Osteoblast (primary cell): ENCODE results near the gene TIMP1. TPM values are rescaled to one million over a fixed set of nuclear protein-coding genes. Genes with fewer than 3 reads are reported as not detected.

ENCODE experiments used
- DNase-seq: peaks from one replicate; pipeline ENCODE4 v3.0.0; 2011; ENCODE audit warnings: low spot score, mixed read lengths; ENCODE audit not compliant: insufficient read length; ENCODE audit errors: missing footprints
- H2AFZ ChIP-seq: 2 replicates; pipeline ENCODE4 v1.6.0; 2011; ENCODE audit warnings: mild to moderate bottlenecking, low read length
- H3K27ac ChIP-seq: 2 replicates; pipeline ENCODE4 v1.5.1; 2011; ENCODE audit warnings: mild to moderate bottlenecking, low read depth, low read length, moderate library complexity
- H3K27me3 ChIP-seq: 2 replicates; pipeline ENCODE4 v1.6.0; 2012; ENCODE audit warnings: mild to moderate bottlenecking, control low read depth, inconsistent platforms, low read length, moderate library complexity; ENCODE audit not compliant: insufficient read depth
- H3K36me3 ChIP-seq: 2 replicates; pipeline ENCODE4 v1.5.1; 2011; ENCODE audit warnings: mild to moderate bottlenecking, low read length, control low read depth, moderate library complexity; ENCODE audit not compliant: insufficient read depth
- H3K4me1 ChIP-seq: 2 replicates; pipeline ENCODE4 v1.5.1; 2011; ENCODE audit warnings: mild to moderate bottlenecking, low read length, control low read depth, moderate library complexity; ENCODE audit not compliant: insufficient read depth
- H3K4me2 ChIP-seq: 2 replicates; pipeline ENCODE4 v1.6.0; 2011; ENCODE audit warnings: mild to moderate bottlenecking, low read length; ENCODE audit not compliant: insufficient read depth
- H3K4me3 ChIP-seq: fragments of 200-600 bp; sonication (generic); 3 replicates; pipeline ENCODE4 v1.5.1; 2012; ENCODE audit warnings: mild to moderate bottlenecking, low read length, inconsistent platforms; ENCODE audit not compliant: insufficient read depth
- H3K79me2 ChIP-seq: 2 replicates; pipeline ENCODE4 v1.6.0; 2012; ENCODE audit warnings: mild to moderate bottlenecking, low read length, control low read depth, inconsistent platforms; ENCODE audit not compliant: insufficient read depth
- H3K9me3 ChIP-seq: 2 replicates; pipeline ENCODE4 v1.5.1; 2011; ENCODE audit warnings: low read depth, low read length, control low read depth
- H4K20me1 ChIP-seq: 2 replicates; pipeline ENCODE4 v1.6.0; 2012; ENCODE audit warnings: mild to moderate bottlenecking, low read length, control low read depth; ENCODE audit not compliant: insufficient read depth
- CTCF ChIP-seq: IDR thresholded peaks from 2 replicates; pipeline ENCODE4 v1.5.1; 2011; ENCODE audit warnings: mild to moderate bottlenecking, low read depth, low read length, moderate library complexity; ENCODE audit errors: extremely low read depth
- total RNA-seq: library from RNA; depleted of rRNA; stranded (reverse); fragments of >200 nt; gene quantifications from 2 replicates; pipeline ENCODE4 v1.2.3, GENCODE V29; 2012

The TIMP1 gene
- total RNA-seq, 1 donor, result 904 TPM

GRCh38 chrX:47585273-47585672 is 3.0 kb downstream of the TIMP1 start:
- Histone ChIP-seq H3K27ac (peak overlapping the region; percentile 72), H3K4me2 (peak overlapping the region; percentile 88), H3K9me3 (no peaks in the 10 kb centered on the region), H3K4me3 (peak overlapping the region; percentile 76), H3K36me3 (peaks cover 19% of the 10 kb centered on the region), H3K4me1 (peaks cover 20% of the 10 kb centered on the region), H2AFZ (no peak overlapping the region), H4K20me1 (peaks cover 30% of the 10 kb centered on the region), H3K27me3 (no peaks in the 10 kb centered on the region), H3K79me2 (peaks cover 19% of the 10 kb centered on the region)
- DNase-seq, result no peak
- no peak for TF ChIP-seq CTCF

GRCh38 chrX:47586043-47586787 is 4.0 kb downstream of the TIMP1 start:
- Histone ChIP-seq H4K20me1 (peaks cover 30% of the 10 kb centered on the region), H3K4me2 (no peak overlapping the region), H3K27ac (no peak overlapping the region), H3K79me2 (peaks cover 19% of the 10 kb centered on the region), H3K27me3 (no peaks in the 10 kb centered on the region), H3K4me1 (peaks cover 20% of the 10 kb centered on the region), H2AFZ (no peak overlapping the region), H3K4me3 (peak overlapping the region; percentile 25), H3K36me3 (peaks cover 19% of the 10 kb centered on the region), H3K9me3 (no peaks in the 10 kb centered on the region)
- no peak for DNase-seq
- TF ChIP-seq CTCF, result no peak

GRCh38 chrX:47587091-47587891 is 5.1 kb downstream of the TIMP1 start:
- peaks cover 19% of the 10 kb centered on the region for H3K36me3 ChIP-seq
- no peak for DNase-seq
- no peak for TF ChIP-seq CTCF
- H3K4me1 ChIP-seq, result peaks cover 20% of the 10 kb centered on the region
- H4K20me1 ChIP-seq, result peaks cover 30% of the 10 kb centered on the region
- no peak overlapping the region for H3K4me2 ChIP-seq
- H3K4me3 ChIP-seq, result no peak overlapping the region
- H3K79me2 ChIP-seq, result peaks cover 19% of the 10 kb centered on the region
- no peaks in the 10 kb centered on the region for H3K27me3 ChIP-seq
- H3K27ac ChIP-seq, result no peak overlapping the region
- no peaks in the 10 kb centered on the region for H3K9me3 ChIP-seq
- no peak overlapping the region for H2AFZ ChIP-seq
